ENCODE data around the gene ARHGAP28. TPM values are rescaled to one million over a fixed set of nuclear protein-coding genes. Genes with fewer than 3 reads are reported as not detected.

The ARHGAP28 gene
- total RNA-seq, 3 donors from 2014 or later = 7.3 to 13.0 (median 10.8) TPM

DNA sequence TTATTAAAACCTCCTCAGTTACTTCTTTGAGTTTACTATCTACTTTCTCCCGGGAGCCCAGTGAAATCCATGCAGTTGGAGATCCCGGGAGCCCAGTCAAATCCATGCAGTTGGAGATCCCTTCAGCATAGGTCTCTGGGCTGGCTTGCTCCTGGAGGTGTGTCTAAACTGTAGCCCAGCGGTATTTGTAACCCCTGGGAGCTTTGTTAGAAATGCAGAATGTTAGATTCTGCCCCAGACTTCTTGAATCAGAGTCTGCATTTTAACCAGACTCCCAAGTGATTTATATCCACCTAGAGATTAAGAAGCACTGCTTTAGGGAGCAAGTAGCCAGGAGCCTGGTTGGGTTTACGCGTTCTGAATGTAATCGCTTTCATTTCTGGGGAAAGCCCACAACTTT, 54.5 kb downstream of the ARHGAP28 start:
- Histone ChIP-seq H3K9me3 (no peaks in the 10 kb centered on the region), H3K36me3 (no peaks in the 10 kb centered on the region), H3K4me1 (peaks cover 2 to 7% of the 10 kb centered on the region in 2 donors), H3K4me3 (no peak overlapping the region), H3K27me3 (no peaks in the 10 kb centered on the region), H3K27ac (peak overlapping the region in 1 of 2 donors; percentile 34)
- intact Hi-C loops (cut with DNase I; ENCODE audit: low total_unique reads) = no loop called here
- DNase-seq (ENCODE audit: low spot score in 2 of 2) = no peak
- TF ChIP-seq POLR2A (IDR thresholded peaks at IDR 0.05) (no peak), POLR2AphosphoS5 (IDR thresholded peaks at IDR 0.05) (no peak)
- TF ChIP-seq, protein P1, sequence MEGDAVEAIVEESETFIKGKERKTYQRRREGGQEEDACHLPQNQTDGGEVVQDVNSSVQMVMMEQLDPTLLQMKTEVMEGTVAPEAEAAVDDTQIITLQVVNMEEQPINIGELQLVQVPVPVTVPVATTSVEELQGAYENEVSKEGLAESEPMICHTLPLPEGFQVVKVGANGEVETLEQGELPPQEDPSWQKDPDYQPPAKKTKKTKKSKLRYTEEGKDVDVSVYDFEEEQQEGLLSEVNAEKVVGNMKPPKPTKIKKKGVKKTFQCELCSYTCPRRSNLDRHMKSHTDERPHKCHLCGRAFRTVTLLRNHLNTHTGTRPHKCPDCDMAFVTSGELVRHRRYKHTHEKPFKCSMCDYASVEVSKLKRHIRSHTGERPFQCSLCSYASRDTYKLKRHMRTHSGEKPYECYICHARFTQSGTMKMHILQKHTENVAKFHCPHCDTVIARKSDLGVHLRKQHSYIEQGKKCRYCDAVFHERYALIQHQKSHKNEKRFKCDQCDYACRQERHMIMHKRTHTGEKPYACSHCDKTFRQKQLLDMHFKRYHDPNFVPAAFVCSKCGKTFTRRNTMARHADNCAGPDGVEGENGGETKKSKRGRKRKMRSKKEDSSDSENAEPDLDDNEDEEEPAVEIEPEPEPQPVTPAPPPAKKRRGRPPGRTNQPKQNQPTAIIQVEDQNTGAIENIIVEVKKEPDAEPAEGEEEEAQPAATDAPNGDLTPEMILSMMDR (IDR thresholded peaks at IDR 0.05) = no peak

DNA sequence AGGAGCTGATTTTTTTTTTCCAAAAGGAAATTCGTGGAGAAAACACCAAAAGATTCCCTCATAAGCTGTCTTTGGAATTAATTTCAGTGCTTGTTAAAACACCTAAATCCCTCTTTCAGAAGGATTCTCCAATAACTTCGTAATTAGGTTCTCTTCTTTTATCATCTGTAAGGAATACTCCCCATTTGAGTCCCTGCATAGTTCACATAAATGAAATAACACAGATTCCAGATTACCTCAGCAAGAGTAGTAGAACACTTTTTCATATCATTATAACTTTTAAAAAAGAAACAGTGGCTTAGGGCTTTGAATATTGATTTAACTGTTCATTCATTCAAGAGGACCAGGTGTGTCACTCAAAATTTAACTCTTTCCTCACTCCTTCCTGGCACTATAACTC, 55.5 kb downstream of the ARHGAP28 start:
- TF ChIP-seq POLR2A (IDR thresholded peaks at IDR 0.05) = no peak
- TF ChIP-seq POLR2AphosphoS5 (IDR thresholded peaks at IDR 0.05) = no peak
- TF ChIP-seq, protein P1 (IDR thresholded peaks at IDR 0.05) = no peak
- Histone ChIP-seq H3K4me1 (peaks cover 2 to 7% of the 10 kb centered on the region in 2 donors), H3K36me3 (no peaks in the 10 kb centered on the region), H3K27me3 (no peaks in the 10 kb centered on the region), H3K9me3 (no peaks in the 10 kb centered on the region), H3K4me3 (no peak overlapping the region), H3K27ac (peak overlapping the region in 1 of 2 donors; percentile 34)
- intact Hi-C loops (cut with DNase I; ENCODE audit: low total_unique reads) = no loop called here
- no peak for DNase-seq (ENCODE audit: low spot score in 2 of 2)

DNA sequence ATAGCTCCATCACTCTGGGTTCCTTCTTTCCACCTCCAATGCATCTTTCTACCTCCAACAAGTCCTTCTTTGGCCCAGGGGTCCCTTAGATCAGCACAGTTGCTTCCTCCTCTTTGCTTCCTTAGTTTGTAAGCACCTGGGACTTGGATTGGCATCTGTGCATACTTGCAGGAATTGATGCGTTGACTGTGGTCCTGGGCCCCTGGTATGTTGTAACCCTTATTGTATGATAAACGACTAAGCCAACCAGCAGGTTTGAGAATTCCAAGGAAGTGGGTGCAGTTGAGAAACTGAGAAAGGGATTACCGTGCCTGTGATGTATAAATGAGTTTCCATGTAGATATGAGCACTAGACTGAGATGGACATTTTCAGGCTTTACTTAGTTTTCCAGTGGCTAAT, 55.9 kb downstream of the ARHGAP28 start:
- intact Hi-C loops (cut with DNase I; ENCODE audit: low total_unique reads) = no loop called here

DNA sequence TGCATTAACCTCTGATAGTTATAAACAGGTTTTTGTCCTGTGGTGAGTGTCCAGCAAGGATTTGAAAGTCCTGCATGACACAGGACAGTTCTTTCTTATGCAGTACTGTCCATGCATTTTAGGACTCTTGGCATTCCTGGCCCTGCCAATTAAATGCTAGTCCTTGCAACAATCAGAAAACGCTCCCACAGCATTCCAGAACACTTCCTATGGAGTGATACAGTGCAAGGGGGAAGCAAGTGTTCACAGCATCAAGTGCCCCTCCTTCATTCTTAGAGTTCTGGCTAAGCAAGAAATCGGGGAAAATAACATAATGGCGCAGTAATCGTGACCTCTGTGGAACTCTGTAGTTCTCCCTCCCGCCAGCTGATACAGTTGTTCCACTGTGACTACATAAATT, 62.9 kb downstream of the ARHGAP28 start:
- no peaks in the 10 kb centered on the region for H3K4me1 ChIP-seq
- TF ChIP-seq, protein P1 (IDR thresholded peaks at IDR 0.05) = no peak
- no peak for TF ChIP-seq POLR2A (IDR thresholded peaks at IDR 0.05)
- TF ChIP-seq POLR2AphosphoS5 (IDR thresholded peaks at IDR 0.05) = no peak
- no peak overlapping the region for H3K4me3 ChIP-seq
- no peaks in the 10 kb centered on the region for H3K27me3 ChIP-seq
- intact Hi-C loops (cut with DNase I; ENCODE audit: low total_unique reads) = no loop called here
- no peaks in the 10 kb centered on the region for H3K36me3 ChIP-seq
- H3K27ac ChIP-seq = no peak overlapping the region
- DNase-seq (ENCODE audit: low spot score in 2 of 2) = no peak
- H3K9me3 ChIP-seq = no peaks in the 10 kb centered on the region

More for the DNA sequence above, 55.9 kb downstream of the ARHGAP28 start:
- TF ChIP-seq POLR2AphosphoS5 (IDR thresholded peaks at IDR 0.05) (no peak), POLR2A (IDR thresholded peaks at IDR 0.05) (no peak)
- TF ChIP-seq, protein P1 (IDR thresholded peaks at IDR 0.05) = no peak
- Histone ChIP-seq H3K9me3 (no peaks in the 10 kb centered on the region), H3K4me3 (no peak overlapping the region), H3K27me3 (no peaks in the 10 kb centered on the region), H3K36me3 (no peaks in the 10 kb centered on the region), H3K27ac (peak overlapping the region in 1 of 2 donors; percentile 28), H3K4me1 (peaks cover 2 to 7% of the 10 kb centered on the region in 2 donors)
- no peak for DNase-seq (ENCODE audit: low spot score in 2 of 2)

DNA sequence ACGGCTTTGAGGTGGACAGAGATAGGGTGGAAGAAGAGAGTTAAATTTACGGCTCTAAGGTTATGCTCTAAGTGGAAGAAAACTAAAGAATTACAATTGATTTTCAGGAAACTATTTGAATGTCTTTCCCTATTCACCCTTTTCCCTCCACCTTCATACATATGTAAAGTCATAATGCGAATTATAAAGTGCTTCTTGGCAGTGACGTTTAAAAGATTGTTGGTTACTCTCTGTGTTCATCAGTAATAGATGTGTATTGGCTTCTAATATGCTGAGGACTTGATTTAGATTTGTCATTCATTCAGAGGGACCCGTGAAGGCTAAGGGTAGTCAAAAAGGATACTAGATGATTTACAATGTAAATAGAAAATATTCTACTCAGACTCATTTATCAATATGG, 63.9 kb downstream of the ARHGAP28 start:
- intact Hi-C loops (cut with DNase I; ENCODE audit: low total_unique reads) = no loop called here
- Histone ChIP-seq H3K27me3 (no peaks in the 10 kb centered on the region), H3K9me3 (no peaks in the 10 kb centered on the region), H3K36me3 (no peaks in the 10 kb centered on the region), H3K4me1 (no peaks in the 10 kb centered on the region), H3K27ac (no peak overlapping the region), H3K4me3 (no peak overlapping the region)
- TF ChIP-seq POLR2AphosphoS5 (IDR thresholded peaks at IDR 0.05) (no peak), POLR2A (IDR thresholded peaks at IDR 0.05) (no peak)
- TF ChIP-seq, protein P1 (IDR thresholded peaks at IDR 0.05) = no peak
- no peak for DNase-seq (ENCODE audit: low spot score in 2 of 2)
